C4-2B (cell line): ENCODE results near the gene ACE.

Experiments
- H3K27ac ChIP-seq: fragments of 450-650 bp; 2 replicates; pipeline ENCODE4 v1.5.1; 2017
- ZFX ChIP-seq: fragments of 450-650 bp; IDR thresholded peaks from 2 replicates; pipeline ENCODE4 v1.6.1; 2017
- TF ChIP-seq, protein P1 (sequence below): fragments of 450-650 bp; conservative IDR thresholded peaks from 2 replicates; pipeline ENCODE4 v1.5.1; 2017; ENCODE audit warnings: mild to moderate bottlenecking

ACE gene

DNA sequence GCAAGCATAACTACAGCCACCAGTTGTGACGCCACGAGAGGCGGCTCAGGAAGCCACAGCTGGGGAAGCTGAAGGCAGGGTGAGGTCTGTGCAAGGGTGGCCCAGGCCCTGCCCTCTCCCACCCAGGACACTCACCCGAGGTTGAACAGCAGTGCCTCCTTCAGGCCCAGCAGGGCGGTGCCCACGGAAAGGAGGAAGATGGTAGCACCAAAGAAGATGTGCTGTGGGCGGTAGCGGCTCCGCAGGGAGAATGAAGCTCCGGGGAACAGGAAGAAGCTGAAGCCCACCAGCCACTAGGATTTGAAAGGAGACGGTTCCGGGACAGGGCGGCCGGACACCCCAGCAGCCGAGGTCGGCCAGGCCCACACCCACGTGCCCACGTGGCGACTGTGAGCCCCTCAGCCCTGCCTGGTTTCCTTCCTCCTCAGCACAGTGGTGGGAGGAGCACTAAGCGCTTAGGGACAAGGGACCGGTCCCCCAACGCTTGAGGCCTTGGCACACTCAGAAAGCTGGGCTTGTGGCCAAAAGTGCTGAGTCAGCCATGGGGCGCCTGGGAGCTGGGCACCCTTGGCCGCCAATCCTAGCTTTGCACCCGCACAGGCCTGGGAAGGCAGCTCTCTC is 41.8 kb upstream of the ACE start:
- TF ChIP-seq, protein P1, sequence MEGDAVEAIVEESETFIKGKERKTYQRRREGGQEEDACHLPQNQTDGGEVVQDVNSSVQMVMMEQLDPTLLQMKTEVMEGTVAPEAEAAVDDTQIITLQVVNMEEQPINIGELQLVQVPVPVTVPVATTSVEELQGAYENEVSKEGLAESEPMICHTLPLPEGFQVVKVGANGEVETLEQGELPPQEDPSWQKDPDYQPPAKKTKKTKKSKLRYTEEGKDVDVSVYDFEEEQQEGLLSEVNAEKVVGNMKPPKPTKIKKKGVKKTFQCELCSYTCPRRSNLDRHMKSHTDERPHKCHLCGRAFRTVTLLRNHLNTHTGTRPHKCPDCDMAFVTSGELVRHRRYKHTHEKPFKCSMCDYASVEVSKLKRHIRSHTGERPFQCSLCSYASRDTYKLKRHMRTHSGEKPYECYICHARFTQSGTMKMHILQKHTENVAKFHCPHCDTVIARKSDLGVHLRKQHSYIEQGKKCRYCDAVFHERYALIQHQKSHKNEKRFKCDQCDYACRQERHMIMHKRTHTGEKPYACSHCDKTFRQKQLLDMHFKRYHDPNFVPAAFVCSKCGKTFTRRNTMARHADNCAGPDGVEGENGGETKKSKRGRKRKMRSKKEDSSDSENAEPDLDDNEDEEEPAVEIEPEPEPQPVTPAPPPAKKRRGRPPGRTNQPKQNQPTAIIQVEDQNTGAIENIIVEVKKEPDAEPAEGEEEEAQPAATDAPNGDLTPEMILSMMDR, result no peak; the same call in 1 of the 2 replicates
- TF ChIP-seq ZFX, result 0 out of 2 replicates have a peak, but pooled peaks have one; percentile 11
- peak overlapping the region; percentile 92 for H3K27ac ChIP-seq

DNA sequence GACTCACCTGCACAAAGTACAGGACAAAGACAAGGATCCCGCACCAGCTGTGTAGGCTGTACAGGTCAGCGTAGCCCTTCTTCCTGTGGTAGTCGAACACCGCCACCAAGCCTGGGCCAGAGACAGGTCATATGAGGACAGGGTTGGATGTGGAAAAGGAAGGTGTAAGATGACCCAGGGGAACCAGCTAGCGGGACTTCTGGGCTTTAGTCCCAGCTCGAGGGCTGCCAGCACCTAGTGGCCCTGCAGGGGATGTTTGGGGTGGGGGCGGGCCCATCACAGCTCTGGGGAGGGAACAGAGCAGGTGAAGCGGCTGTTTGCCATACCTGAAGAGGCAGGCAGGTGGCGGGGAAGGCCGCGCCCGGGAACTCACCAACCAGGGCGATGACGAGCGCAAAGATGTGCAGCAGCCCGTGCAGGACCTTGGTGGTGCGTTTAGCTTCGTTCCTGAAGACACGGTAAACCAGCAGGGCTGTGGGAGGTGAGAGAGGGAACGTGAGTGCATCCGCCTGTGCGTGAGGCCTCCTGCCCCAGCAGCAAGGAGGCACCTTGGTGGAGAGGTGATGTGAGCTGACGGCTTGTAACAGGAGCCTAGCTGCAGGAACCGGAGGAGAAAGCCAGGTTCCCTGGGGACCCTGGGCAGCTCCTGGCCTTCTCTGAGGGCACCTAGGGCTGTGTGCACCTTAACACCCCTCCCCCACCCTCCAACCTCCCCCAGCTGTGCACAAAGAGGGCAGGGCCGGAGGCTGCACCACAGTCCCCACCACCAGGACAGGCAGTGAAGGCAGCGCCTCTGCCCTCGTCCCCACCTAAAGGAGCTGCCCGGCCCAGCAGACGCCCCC is 41.0 kb upstream of the ACE start:
- 0 out of 2 replicates have a peak, but pooled peaks have one; percentile 8 for TF ChIP-seq ZFX
- TF ChIP-seq, protein P1, result peak; percentile 59
- H3K27ac ChIP-seq, result peak overlapping the region; percentile 92

DNA sequence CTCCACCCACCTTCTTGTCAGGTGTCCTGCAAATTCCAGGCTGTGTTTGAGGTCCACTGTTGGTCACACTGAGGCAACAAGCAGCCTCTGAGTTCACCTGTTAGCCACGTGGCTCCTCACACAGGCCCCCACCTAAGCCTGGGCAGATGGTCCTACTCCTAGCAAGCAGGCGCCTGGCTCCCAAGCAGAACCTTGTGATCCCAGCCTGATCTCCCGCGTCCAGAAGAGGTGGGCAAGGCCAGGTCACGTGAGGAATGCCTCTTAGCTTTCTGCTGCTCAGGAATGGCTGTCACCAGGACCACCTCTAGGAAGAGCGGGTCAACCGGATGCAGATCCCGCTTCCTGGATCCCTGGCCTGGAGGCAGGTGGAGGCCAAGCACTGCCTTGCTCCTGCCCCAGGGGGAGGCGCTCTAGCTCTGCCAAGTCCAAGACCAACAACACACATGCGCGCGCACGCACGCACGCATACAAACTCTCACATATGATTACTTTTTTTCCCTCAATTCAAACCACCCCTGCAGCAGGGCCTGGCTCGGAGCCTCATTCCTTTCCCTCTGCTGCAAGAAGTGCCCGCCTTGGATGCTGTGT is 40.2 kb upstream of the ACE start:
- peak overlapping the region; percentile 92 for H3K27ac ChIP-seq
- TF ChIP-seq, protein P1, result no peak; the same call in 1 of the 2 replicates
- no peak for TF ChIP-seq ZFX

DNA sequence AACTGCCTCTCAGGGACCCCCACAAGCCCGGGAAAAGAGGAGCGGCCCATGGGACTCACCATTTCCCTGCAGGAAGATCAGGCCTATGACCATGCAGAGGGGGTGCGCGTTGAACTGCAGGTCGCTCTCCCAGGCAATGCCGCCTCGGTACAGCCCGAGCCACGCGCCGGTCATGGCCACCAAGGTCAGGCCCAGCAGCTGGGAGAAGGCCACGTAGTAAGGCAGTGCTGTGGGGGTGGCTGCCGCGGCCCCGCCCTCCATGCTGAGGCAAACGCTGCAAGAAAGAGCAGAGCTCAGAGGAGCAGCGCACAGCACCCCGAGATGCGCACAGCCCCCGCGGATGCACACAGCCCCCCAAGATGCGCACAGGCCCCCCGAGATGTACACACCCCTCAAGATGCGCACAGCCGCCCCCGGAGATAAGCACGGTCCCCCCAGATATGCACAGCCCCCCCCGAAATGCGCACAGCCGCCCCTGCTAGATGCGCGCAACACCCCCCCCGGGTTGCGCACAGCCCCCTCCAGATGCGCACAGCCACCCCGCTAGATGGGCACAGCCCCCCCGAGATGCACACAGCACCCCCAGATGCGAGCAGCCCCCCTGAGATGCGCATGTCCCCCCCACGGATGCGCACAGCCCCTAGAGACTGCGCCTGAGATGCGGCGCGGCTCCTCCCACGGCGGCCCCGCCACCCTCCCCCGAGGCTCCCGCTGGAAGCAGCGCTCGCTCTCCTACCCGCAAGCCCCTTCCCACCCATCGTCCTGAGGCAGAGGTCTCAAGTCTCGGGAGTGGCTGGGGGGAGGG is 39.4 kb upstream of the ACE start:
- H3K27ac ChIP-seq, result peak overlapping the region; percentile 92
- no peak for TF ChIP-seq ZFX
- TF ChIP-seq, protein P1, result no peak

DNA sequence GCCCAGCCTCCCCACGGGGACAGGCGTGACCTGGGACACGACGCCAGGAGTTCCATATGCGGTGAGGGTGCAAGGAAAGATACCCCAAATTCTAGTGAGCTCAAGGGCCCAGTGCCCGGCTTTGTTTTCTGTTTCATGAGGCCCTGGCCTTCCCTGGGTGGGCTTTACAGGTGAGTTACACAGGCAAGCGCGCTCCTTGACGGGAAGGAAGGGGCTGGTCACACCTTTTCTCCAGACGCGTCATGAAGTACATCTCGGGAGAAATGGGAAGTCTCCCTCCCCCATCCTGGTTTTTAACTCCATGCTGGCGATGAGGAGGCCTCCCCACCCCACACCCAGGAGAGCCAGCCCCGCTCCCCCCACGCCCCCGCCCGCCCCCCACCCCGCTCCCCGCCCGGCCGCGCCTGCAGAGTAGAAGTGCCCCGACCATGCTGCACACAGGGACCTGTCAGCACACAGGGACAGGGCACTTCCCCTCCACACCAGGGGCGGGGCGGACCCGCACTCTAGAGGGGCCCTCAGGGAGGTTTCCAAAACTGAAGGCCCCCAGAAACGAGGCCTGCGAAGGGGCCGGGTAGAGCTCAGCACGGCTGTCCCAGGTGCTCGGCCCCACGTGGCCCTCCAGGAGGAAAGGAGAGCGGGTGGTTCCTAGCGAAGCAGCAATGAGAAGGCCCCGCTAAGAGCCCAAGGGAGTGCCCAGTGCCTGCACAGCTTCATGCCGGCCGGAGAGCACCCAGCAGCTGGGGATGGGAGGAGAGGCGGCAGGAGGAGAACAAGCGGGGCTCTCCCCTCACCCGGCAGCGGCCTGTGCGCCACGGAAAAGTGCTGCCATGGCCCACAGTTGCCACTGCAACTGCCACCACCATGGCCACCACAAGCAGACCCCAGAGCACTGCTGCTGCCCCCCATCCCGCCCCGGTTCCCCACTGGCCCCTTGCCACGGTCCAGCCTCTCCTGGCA is 38.5 kb upstream of the ACE start:
- peak overlapping the region; percentile 92 for H3K27ac ChIP-seq
- TF ChIP-seq, protein P1, result no peak
- no peak for TF ChIP-seq ZFX

DNA sequence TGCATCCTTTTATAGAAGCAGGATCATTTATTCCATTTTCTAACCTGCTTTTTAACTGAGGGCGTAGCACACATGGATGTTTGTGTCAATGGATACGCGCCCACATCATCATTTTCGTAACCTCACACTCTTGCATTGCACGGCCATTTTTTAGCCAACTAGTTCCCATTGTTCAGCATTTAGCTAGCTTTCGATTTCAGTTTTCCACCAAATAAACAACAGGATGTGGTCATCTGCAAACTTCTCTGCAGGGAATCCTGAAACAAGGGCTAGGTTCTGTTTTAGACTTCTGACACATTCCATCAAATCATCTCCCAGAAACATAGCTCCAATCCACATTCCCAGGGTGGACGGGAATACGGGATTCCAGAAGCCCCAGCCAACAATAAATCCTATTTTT is 37.2 kb upstream of the ACE start:
- H3K27ac ChIP-seq, result no peak overlapping the region
- TF ChIP-seq, protein P1, result no peak
- no peak for TF ChIP-seq ZFX
